ENCODE results near the gene IFNL1.

The IFNL1 gene

GRCh38 chr19:39341129-39341718, 45.0 kb downstream of the IFNL1 start:
- TF ChIP-seq TAF1 (IDR thresholded peaks at IDR 0.05; ENCODE audit: borderline replicate concordance, insufficient read depth, low read length) (no peak), FOXP2 (optimal IDR thresholded peaks at IDR 0.05; ENCODE audit: borderline replicate concordance, extremely low read depth, extremely low read length, insufficient read depth) (no peak), POLR2AphosphoS5 (IDR thresholded peaks at IDR 0.05; ENCODE audit: low read depth, low read length) (no peak), REST (IDR thresholded peaks at IDR 0.05; ENCODE audit: insufficient read depth in 1 of 2, low read depth in 2 of 2, low read length in 2 of 2) (no peak), SIN3A (IDR thresholded peaks at IDR 0.05; ENCODE audit: borderline replicate concordance, insufficient read depth, low read length) (no peak)

- TF ChIP-seq SIN3A (IDR thresholded peaks at IDR 0.05; ENCODE audit: borderline replicate concordance, insufficient read depth, low read length) (no peak), FOXP2 (optimal IDR thresholded peaks at IDR 0.05; ENCODE audit: borderline replicate concordance, extremely low read depth, extremely low read length, insufficient read depth) (peak; percentile 62), POLR2AphosphoS5 (IDR thresholded peaks at IDR 0.05; ENCODE audit: low read depth, low read length) (peak; percentile 99), REST (IDR thresholded peaks at IDR 0.05; ENCODE audit: insufficient read depth in 1 of 2, low read depth in 2 of 2, low read length in 2 of 2) (0 out of 4 replicates have a peak, but pooled peaks of 1 of the 2 experiments have one; percentile 10), TAF1 (IDR thresholded peaks at IDR 0.05; ENCODE audit: borderline replicate concordance, insufficient read depth, low read length) (peak; percentile 91)
Observed at GRCh38 chr19:39341719-39342604, 45.8 kb downstream of the IFNL1 start, which contains the start of gene SAMD4B. SAMD4B (plus strand) TSS chr19:39342421; CDS start chr19:39356894, 14,473 bp downstream.

GRCh38 chr19:39342647-39343305, 46.6 kb downstream of the IFNL1 start:
- TF ChIP-seq FOXP2 (optimal IDR thresholded peaks at IDR 0.05; ENCODE audit: borderline replicate concordance, extremely low read depth, extremely low read length, insufficient read depth) (no peak), TAF1 (IDR thresholded peaks at IDR 0.05; ENCODE audit: borderline replicate concordance, insufficient read depth, low read length) (no peak), REST (IDR thresholded peaks at IDR 0.05; ENCODE audit: insufficient read depth in 1 of 2, low read depth in 2 of 2, low read length in 2 of 2) (no peak), SIN3A (IDR thresholded peaks at IDR 0.05; ENCODE audit: borderline replicate concordance, insufficient read depth, low read length) (no peak), POLR2AphosphoS5 (IDR thresholded peaks at IDR 0.05; ENCODE audit: low read depth, low read length) (no peak)

GRCh38 chr19:39345956-39346355, 49.7 kb downstream of the IFNL1 start:
- no peak for TF ChIP-seq REST (IDR thresholded peaks at IDR 0.05; ENCODE audit: insufficient read depth in 1 of 2, low read depth in 2 of 2, low read length in 2 of 2)
- no peak for TF ChIP-seq POLR2AphosphoS5 (IDR thresholded peaks at IDR 0.05; ENCODE audit: low read depth, low read length)
- no peak for TF ChIP-seq SIN3A (IDR thresholded peaks at IDR 0.05; ENCODE audit: borderline replicate concordance, insufficient read depth, low read length)
- no peak for TF ChIP-seq FOXP2 (optimal IDR thresholded peaks at IDR 0.05; ENCODE audit: borderline replicate concordance, extremely low read depth, extremely low read length, insufficient read depth)
- TF ChIP-seq TAF1 (IDR thresholded peaks at IDR 0.05; ENCODE audit: borderline replicate concordance, insufficient read depth, low read length): no peak

Data from PFSK-1 (cell line).